K562 (cell line): ENCODE data around the gene STX2. TPM values are rescaled to one million over a fixed set of nuclear protein-coding genes. Genes with fewer than 3 reads are reported as not detected.

Experiments used
- CBFA2T2 ChIP-seq: fragments of 450-650 bp; conservative IDR thresholded peaks from 2 replicates; pipeline ENCODE4 v1.6.1; 2017; ENCODE audit warnings: mild to moderate bottlenecking
- FOXM1 ChIP-seq, 2 experiments: fragments of 450-650 bp in 1 of 2; sonication (generic) in 1 of 2; formaldehyde crosslinking in 1 of 2; IDR thresholded peaks; 2 replicates each; pipeline versions ENCODE4 v1.6.1 to v1.9.0; 2017 to 2022; ENCODE audit warnings: low read depth in 2 of 2, mild to moderate bottlenecking in 2 of 2, missing genetic modification reagents in 1 of 2, moderate library complexity in 1 of 2
- HBP1 ChIP-seq: fragments of 450-650 bp; formaldehyde crosslinking; IDR thresholded peaks from 2 replicates; pipeline ENCODE4 v1.4.0; 2022; ENCODE audit warnings: missing genetic modification characterization
- HDAC1 ChIP-seq, 2 experiments: fragments of 450-650 bp; IDR thresholded peaks; 2 replicates each; pipeline ENCODE4 v1.6.1; 2016 to 2017; ENCODE audit warnings: inconsistent platforms in 1 of 2, mild to moderate bottlenecking in 1 of 2, moderate library complexity in 1 of 2
- MEF2D ChIP-seq: conservative IDR thresholded peaks from 2 replicates; pipeline ENCODE4 v1.6.1; 2016; ENCODE audit warnings: low read depth, missing genetic modification characterization, missing compliant biosample characterization
- RBFOX2 ChIP-seq: fragments of 200-400 bp; formaldehyde crosslinking; IDR thresholded peaks from 2 replicates; pipeline ENCODE4 v1.6.1; 2017; ENCODE audit warnings: low read depth, mild to moderate bottlenecking, low read length, moderate library complexity
- SRSF1 ChIP-seq: fragments of 200-400 bp; formaldehyde crosslinking; IDR thresholded peaks from 2 replicates; pipeline ENCODE4 v1.6.1; 2017; ENCODE audit warnings: mild to moderate bottlenecking, low read depth, low read length, moderate library complexity
- YY1 ChIP-seq, 3 experiments: IDR thresholded peaks; 2 replicates each; pipeline ENCODE4 v1.6.1; 2011; ENCODE audit warnings: low read length in 2 of 3, mild to moderate bottlenecking in 2 of 3, moderate library complexity in 2 of 3, borderline replicate concordance in 1 of 3, control low read depth in 1 of 3, low read depth in 1 of 3; ENCODE audit not compliant: insufficient read depth in 3 of 3, insufficient replicate concordance in 2 of 3, control insufficient read depth in 1 of 3, insufficient read length in 1 of 3; ENCODE audit errors: extremely low read depth in 1 of 3
- ZBTB7A ChIP-seq: IDR thresholded peaks from 2 replicates; pipeline ENCODE4 v1.6.1; 2011; ENCODE audit warnings: low read depth, mild to moderate bottlenecking, low read length, moderate library complexity, borderline replicate concordance; ENCODE audit not compliant: control insufficient read depth
- ZFP1 ChIP-seq: fragments of 450-650 bp; formaldehyde crosslinking; IDR thresholded peaks from 2 replicates; pipeline ENCODE4 v1.4.0; 2020; ENCODE audit warnings: mild to moderate bottlenecking, mixed read lengths
- ZNF395 ChIP-seq: fragments of 200-800 bp; sonication (Bioruptor generic); IDR thresholded peaks from 2 replicates; pipeline ENCODE4 v1.6.1; 2017; ENCODE audit warnings: missing genetic modification characterization, missing compliant biosample characterization
- ZSCAN29 ChIP-seq: fragments of 450-650 bp; IDR thresholded peaks from 2 replicates; pipeline ENCODE4 v1.6.1; 2017
- polyA plus RNA-seq, 8 experiments: library from polyadenylated mRNA; depleted of rRNA in 4 of 8; stranded (reverse) in 5 of 8; unstranded in 3 of 8; fragments of >200 nt; fragmentation: Nextera tagmentation in 2 of 8; fragmentation: Illumina TruSeq in 1 of 8; extraction: Ambion mirVana in 2 of 8; extraction: Trizol in 1 of 8; gene quantifications; 2 replicates each; pipeline versions ENCODE4 v1.2.1 to v1.2.3, GENCODE V29; 2011 to 2014; ENCODE audit warnings: inconsistent platforms in 1 of 8, missing spikeins in 1 of 8
- total RNA-seq, 7 experiments: library from RNA; depleted of rRNA in 6 of 7; stranded (reverse); fragments of >200 nt in 6 of 7; fragmentation: Illumina TruSeq in 2 of 7; extraction: Trizol in 2 of 7; gene quantifications; 2 replicates each; pipeline versions ENCODE4 v1.2.1 to v1.2.3, GENCODE V29; 2011 to 2021; ENCODE audit warnings: low replicate concordance in 1 of 7
- TF ChIP-seq, protein P1 (sequence below): fragments of 450-650 bp; IDR thresholded peaks from 2 replicates; pipeline ENCODE4 v1.6.1; 2016; ENCODE audit warnings: low read depth
- TF ChIP-seq, protein P2 (sequence below): fragments of 250-450 bp; sonication (Bioruptor Pico); IDR thresholded peaks from 2 replicates; pipeline ENCODE4 v1.4.0; 2020

STX2 gene
- total and polyA plus RNA-seq, 9 of the 15 experiments (the other 6 are each of a cell fraction or from before 2014, with no cell fraction given): 22.2 to 54.6 (median 30.8) TPM

DNA sequence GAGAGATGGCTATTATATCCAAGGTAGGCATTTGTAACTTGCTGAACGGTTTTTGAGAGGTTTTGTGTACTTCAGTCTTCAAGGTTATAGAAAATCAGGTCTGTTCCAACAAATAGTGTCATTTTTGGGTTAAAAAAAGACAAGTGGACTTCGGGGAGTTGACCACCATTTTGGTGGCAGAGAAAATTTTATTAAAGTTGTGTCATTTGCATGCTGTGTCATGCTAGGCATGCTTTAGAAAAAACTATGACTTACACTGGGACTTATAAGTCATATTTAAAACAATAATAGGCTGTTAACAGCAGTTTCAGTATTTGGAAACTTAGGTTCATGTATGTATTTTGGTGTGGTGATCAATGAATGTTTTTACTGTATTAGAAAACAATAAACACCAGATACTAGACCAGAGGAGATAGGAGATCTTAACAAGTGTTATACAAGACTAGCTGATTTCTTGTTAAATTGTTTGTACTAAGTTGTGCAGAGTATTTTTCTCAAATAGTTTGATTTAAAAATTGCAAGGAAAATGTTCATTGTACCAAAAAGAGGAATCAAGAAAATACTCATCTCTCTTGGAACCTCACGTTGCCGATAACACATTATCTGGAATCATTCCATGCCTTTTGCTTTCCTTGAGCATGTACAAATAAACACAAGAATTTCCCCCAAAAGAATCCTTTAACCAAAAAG, 34.2 kb upstream of the STX2 start (continued):
- TF ChIP-seq, protein P1, sequence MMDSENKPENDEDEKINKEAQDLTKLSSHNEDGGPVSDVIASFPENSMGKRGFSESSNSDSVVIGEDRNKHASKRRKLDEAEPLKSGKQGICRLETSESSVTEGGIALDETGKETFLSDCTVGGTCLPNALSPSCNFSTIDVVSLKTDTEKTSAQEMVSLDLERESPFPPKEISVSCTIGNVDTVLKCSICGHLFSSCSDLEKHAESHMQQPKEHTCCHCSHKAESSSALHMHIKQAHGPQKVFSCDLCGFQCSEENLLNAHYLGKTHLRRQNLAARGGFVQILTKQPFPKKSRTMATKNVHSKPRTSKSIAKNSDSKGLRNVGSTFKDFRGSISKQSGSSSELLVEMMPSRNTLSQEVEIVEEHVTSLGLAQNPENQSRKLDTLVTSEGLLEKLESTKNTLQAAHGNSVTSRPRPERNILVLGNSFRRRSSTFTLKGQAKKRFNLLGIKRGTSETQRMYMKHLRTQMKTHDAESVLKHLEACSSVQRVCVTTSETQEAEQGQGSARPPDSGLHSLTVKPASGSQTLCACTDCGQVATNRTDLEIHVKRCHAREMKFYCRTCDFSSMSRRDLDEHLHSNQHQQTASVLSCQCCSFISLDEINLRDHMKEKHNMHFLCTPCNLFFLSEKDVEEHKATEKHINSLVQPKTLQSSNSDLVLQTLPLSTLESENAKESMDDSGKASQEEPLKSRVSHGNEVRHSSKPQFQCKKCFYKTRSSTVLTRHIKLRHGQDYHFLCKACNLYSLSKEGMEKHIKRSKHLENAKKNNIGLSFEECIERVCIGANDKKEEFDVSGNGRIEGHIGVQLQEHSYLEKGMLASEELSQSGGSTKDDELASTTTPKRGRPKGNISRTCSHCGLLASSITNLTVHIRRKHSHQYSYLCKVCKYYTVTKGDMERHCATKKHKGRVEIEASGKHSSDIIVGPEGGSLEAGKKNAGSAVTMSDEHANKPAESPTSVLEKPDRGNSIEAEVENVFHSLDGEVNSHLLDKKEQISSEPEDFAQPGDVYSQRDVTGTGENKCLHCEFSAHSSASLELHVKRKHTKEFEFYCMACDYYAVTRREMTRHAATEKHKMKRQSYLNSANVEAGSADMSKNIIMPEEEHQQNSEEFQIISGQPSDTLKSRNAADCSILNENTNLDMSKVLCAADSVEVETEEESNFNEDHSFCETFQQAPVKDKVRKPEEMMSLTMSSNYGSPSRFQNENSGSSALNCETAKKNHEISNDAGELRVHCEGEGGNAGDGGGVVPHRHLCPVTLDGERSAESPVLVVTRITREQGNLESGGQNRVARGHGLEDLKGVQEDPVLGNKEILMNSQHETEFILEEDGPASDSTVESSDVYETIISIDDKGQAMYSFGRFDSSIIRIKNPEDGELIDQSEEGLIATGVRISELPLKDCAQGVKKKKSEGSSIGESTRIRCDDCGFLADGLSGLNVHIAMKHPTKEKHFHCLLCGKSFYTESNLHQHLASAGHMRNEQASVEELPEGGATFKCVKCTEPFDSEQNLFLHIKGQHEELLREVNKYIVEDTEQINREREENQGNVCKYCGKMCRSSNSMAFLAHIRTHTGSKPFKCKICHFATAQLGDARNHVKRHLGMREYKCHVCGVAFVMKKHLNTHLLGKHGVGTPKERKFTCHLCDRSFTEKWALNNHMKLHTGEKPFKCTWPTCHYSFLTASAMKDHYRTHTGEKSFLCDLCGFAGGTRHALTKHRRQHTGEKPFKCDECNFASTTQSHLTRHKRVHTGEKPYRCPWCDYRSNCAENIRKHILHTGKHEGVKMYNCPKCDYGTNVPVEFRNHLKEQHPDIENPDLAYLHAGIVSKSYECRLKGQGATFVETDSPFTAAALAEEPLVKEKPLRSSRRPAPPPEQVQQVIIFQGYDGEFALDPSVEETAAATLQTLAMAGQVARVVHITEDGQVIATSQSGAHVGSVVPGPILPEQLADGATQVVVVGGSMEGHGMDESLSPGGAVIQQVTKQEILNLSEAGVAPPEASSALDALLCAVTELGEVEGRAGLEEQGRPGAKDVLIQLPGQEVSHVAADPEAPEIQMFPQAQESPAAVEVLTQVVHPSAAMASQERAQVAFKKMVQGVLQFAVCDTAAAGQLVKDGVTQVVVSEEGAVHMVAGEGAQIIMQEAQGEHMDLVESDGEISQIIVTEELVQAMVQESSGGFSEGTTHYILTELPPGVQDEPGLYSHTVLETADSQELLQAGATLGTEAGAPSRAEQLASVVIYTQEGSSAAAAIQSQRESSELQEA: no peak
- TF ChIP-seq ZNF395: no peak
- no peak for TF ChIP-seq CBFA2T2
- TF ChIP-seq ZBTB7A: no peak
- TF ChIP-seq FOXM1 (IDR thresholded peaks at IDR 0.05; ENCODE audit: low read depth): no peak
- no peak for TF ChIP-seq FOXM1 (CRISPR knock-in tag; IDR thresholded peaks at IDR 0.05; ENCODE audit: low read depth)
- TF ChIP-seq RBFOX2: peak; percentile 63
- no peak for TF ChIP-seq ZSCAN29
- TF ChIP-seq YY1 (IDR thresholded peaks at IDR 0.05; ENCODE audit: borderline replicate concordance in 1 of 3, control insufficient read depth in 1 of 3, extremely low read depth in 1 of 3, insufficient read depth in 3 of 3, insufficient read length in 1 of 3, insufficient replicate concordance in 2 of 3, low read depth in 1 of 3, low read length in 2 of 3): peak in 1 of 3 experiments; percentile 27
- TF ChIP-seq, protein P2, sequence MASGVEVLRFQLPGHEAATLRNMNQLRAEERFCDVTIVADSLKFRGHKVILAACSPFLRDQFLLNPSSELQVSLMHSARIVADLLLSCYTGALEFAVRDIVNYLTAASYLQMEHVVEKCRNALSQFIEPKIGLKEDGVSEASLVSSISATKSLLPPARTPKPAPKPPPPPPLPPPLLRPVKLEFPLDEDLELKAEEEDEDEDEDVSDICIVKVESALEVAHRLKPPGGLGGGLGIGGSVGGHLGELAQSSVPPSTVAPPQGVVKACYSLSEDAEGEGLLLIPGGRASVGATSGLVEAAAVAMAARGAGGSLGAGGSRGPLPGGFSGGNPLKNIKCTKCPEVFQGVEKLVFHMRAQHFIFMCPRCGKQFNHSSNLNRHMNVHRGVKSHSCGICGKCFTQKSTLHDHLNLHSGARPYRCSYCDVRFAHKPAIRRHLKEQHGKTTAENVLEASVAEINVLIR (CRISPR knock-in tag): no peak
- no peak for TF ChIP-seq ZFP1
- TF ChIP-seq MEF2D: no peak
- TF ChIP-seq HDAC1 (IDR thresholded peaks at IDR 0.05): no peak
- TF ChIP-seq SRSF1: no peak
- no peak for TF ChIP-seq HBP1
